Cardiac ventricle fibroblast (primary cell): Measurements from ENCODE around the gene GGPS1. TPM values are rescaled to one million over a fixed set of nuclear protein-coding genes. Genes with fewer than 3 reads are reported as not detected.

Experiments
- total RNA-seq: library from RNA; depleted of rRNA; stranded (reverse); fragments of >200 nt; gene quantifications from 2 replicates; pipeline ENCODE4 v1.2.3, GENCODE V29; 2015

The GGPS1 gene
- 14.2 and 20.1 TPM in 2 replicates for total RNA-seq

DNA sequence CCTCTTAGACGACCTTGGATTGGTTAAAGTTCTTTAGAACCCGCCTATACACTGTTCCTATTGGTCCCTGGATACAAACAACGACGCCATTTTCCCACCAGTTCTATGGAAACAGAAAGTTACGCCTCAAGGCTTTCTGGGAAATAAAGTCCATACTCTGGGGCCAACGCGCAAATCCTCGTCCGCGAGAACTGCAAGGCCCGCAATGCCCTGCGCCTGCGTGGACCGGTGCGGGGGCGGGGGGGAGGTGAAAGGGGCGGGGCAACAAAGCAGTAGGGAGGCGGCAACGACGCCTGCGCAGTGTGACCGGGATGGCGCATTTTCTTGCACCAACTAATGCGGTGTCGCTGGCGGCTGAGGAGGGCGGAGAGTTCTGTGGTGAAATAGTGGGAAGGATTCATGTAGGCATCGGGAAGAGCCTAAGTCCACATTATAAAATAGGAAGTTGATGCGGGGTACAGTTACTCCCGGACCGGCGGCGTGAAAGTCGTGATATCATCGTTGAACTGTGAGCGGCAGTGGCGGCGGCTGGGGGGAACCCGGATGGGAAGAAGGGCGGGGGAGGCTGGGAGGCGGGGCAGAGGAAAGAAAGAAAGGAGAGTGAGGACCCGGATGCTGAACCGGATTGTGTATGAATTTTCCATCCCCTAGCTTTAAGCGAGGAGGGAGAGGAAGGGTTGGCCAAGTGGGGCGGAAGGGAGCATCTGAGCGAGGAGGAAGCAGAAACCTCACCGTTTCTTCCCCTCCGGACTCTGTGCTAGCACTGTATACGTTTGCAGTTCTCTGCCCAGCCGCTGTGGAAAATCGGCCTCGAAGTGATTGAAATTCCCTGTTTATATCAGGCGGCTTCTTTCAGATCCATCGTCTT, at the start of gene GGPS1:
TSS of gene GGPS1 (plus strand) at position 300 of the 868 bp plus-strand sequence. CDS start 6,695 bp downstream, outside the sequence.

DNA sequence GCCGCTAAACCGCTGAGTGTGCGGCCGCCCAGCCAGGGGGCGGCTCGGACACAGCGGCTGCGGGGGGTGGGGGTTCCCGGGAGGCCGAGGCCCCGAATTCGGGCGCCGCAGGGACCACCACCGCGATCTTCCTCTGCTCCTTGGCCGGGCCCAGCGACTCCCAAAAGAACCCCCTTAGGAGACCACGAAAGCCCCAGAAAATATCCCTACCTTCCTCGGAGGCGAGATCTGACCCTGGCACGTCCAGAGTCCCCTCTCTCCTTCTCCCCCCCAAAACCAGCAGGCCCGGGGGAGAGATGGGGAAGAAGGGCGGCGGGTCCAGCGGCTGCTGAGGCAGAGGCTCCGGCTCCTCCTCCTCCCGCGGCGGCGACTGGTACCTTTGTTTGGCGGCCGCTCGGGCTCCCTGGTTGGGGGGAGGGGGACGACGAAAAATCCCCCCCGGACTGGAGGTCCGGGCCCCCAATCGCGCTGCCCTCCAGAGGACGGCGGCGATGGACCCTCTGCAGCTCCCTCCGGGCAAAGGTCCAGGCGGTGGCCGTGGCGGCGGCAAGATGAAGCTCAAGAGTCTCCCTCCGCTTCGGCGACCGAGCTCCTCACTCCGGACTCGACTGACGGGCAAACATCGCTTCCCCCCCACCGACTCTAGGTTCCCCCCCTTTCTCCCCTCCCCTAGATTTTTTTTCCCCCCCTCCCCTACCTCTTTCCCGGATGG, 655 bp upstream of the GGPS1 start, which contains the start of gene ARID4B:
TSS of gene ARID4B (minus strand) at position 621 of the 712 bp plus-strand sequence. CDS start 1,260 bp downstream, outside the sequence.

DNA sequence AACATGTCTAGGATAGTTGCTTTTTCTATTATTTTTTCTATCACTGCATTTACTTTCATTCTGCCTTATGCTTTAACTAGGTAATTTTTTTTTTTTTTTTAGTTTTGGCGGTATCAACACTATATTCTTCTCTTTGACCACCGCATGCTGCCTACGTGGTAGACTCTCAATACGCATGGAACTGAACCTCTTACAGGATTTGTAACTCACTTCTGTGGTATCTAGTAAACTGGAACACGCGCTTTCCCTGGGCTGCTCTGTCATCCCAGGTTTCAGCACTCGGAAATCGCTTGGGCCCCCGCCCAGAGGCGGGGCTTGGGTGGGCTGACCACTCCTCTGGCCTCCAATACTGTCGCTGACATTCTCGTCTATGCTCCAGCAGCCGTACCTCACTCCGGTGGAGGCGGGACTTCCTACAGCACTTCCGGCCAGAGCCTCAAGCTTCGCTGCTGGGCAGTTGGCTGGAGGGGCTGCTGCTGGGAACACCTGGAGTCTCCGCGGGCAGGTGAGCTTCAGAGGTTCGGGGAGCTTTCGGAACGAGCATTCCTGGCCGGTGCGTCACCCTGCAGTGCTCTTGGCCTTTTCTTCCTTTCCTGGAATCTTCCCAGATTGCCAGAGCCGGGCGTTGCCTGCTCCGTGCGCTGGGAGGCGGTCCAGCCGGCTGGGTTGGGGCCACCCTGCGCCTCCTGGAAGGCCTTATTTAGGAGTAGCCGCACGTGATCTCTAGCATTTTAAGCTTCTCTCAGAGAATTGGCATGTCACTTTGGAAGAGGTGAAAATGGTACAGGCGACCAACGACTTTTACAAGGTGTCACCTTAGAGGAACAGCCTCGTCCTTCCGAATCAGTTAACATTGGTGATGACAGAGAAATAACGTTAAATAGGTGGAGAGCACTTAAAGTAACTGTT, 38.9 kb downstream of the GGPS1 start, which contains the start of gene TBCE:
TSS of gene TBCE (plus strand) at position 428 of the 909 bp plus-strand sequence. CDS start 12,623 bp downstream, outside the sequence.

Other genes with a start within 250 kb of the GGPS1 start
- gene TOMM20, start 199.7 kb upstream of the GGPS1 start, total RNA-seq: 75.3 and 81.3 TPM in 2 replicates
- gene RBM34, start 167.3 kb upstream of the GGPS1 start, total RNA-seq: 22.8 and 72.6 TPM in 2 replicates
- 13.9 and 16.3 TPM in 2 replicates for gene ARID4B, start 391 bp upstream of the GGPS1 start, total RNA-seq
- gene TBCE, start 38.9 kb downstream of the GGPS1 start, total RNA-seq: 17.0 and 26.2 TPM in 2 replicates
- 19.7 and 23.8 TPM in 2 replicates for gene B3GALNT2, start 175.9 kb downstream of the GGPS1 start, total RNA-seq